SK-N-MC (cell line): ENCODE results near the gene PLD1.

Experiments
- EZH2 ChIP-seq: fragments of 200-600 bp; sonication (generic); IDR thresholded peaks from one replicate; pipeline ENCODE4 v1.6.1; 2017; ENCODE audit warnings: antibody characterized with exemption
- POLR2AphosphoS5 ChIP-seq: IDR thresholded peaks from 2 replicates; pipeline ENCODE4 v1.6.1; 2012; ENCODE audit warnings: mild to moderate bottlenecking, low read depth, low read length, borderline replicate concordance

- TF ChIP-seq EZH2, result no peak
- TF ChIP-seq POLR2AphosphoS5, result no peak; the same call in 1 of the 2 replicates
Measured at GRCh38 chr3:171806200-171807128, 3.8 kb downstream of the PLD1 start.
